Liver (tissue), 9 donors: Measurements from ENCODE around the gene DEFB119. TPM values are rescaled to one million over a fixed set of nuclear protein-coding genes. Genes with fewer than 3 reads are reported as not detected.

ENCODE experiments used
- DNase-seq: peaks from one replicate; pipeline ENCODE4 v3.0.0-alpha.2; 2017; ENCODE audit warnings: low spot score
- H3K27ac ChIP-seq, 2 donors: one replicate each; pipeline ENCODE4 v1.7.0; 2013; ENCODE audit warnings: inconsistent platforms in 2 of 2, low read length in 2 of 2, control low read depth in 1 of 2, low read depth in 1 of 2, mild to moderate bottlenecking in 1 of 2
- H3K27me3 ChIP-seq, 4 donors: one replicate each; pipeline versions ENCODE4 v1.6.1 to v1.7.0; 2013; ENCODE audit warnings: low read length in 3 of 4, inconsistent platforms in 1 of 4, mild to moderate bottlenecking in 1 of 4, moderate library complexity in 1 of 4; ENCODE audit not compliant: control insufficient read depth in 4 of 4, insufficient read depth in 4 of 4
- H3K36me3 ChIP-seq, 4 donors: one replicate each; pipeline versions ENCODE4 v1.6.1 to v1.7.0; 2013; ENCODE audit warnings: low read length in 3 of 4, mild to moderate bottlenecking in 3 of 4, low read depth in 1 of 4, moderate library complexity in 1 of 4; ENCODE audit not compliant: control insufficient read depth in 4 of 4, insufficient read depth in 3 of 4
- H3K4me1 ChIP-seq, 4 donors: one replicate each; pipeline versions ENCODE4 v1.6.1 to v1.7.0; 2013; ENCODE audit warnings: low read length in 3 of 4, mild to moderate bottlenecking in 3 of 4, moderate library complexity in 1 of 4; ENCODE audit not compliant: control insufficient read depth in 4 of 4, insufficient read depth in 4 of 4
- H3K4me3 ChIP-seq, 3 donors: one replicate each; pipeline versions ENCODE4 v1.6.1 to v1.7.0; 2013; ENCODE audit warnings: low read length in 3 of 3, control low read depth in 1 of 3, low read depth in 1 of 3, mild to moderate bottlenecking in 1 of 3
- H3K9ac ChIP-seq, 2 donors: one replicate each; pipeline ENCODE4 v1.7.0; 2013; ENCODE audit warnings: low read length in 2 of 2, mild to moderate bottlenecking in 2 of 2, moderate library complexity in 2 of 2, control low read depth in 1 of 2, low read depth in 1 of 2
- H3K9me3 ChIP-seq, 4 donors: one replicate each; pipeline versions ENCODE4 v1.6.1 to v1.7.0; 2013; ENCODE audit warnings: low read length in 3 of 4; ENCODE audit not compliant: control insufficient read depth in 4 of 4
- CTCF ChIP-seq: fragments of 150-350 bp; IDR thresholded peaks from 2 replicates; pipeline ENCODE4 v1.5.1; 2017; ENCODE audit warnings: improper control_type of control experiment, low read depth, low read length; ENCODE audit not compliant: missing input control
- EGR1 ChIP-seq, 2 donors: IDR thresholded peaks; 2 replicates each; pipeline ENCODE4 v1.6.1; 2016 to 2018; ENCODE audit warnings: antibody characterized with exemption in 2 of 2, low read depth in 2 of 2
- FOXA1 ChIP-seq: IDR thresholded peaks from 2 replicates; pipeline ENCODE4 v1.6.1; 2016; ENCODE audit warnings: antibody characterized with exemption
- FOXA2 ChIP-seq: IDR thresholded peaks from 2 replicates; pipeline ENCODE4 v1.6.1; 2016; ENCODE audit warnings: antibody characterized with exemption
- GABPA ChIP-seq, 2 donors: IDR thresholded peaks in 1 of 2; conservative IDR thresholded peaks in 1 of 2; 2 replicates each; pipeline ENCODE4 v1.6.1; 2016; ENCODE audit warnings: antibody characterized with exemption in 2 of 2, mild to moderate bottlenecking in 1 of 2, moderate library complexity in 1 of 2
- HNF4A ChIP-seq, 2 donors: conservative IDR thresholded peaks; 2 replicates each; pipeline ENCODE4 v1.6.1; 2016; ENCODE audit warnings: antibody characterized with exemption in 2 of 2, mild to moderate bottlenecking in 2 of 2
- JUND ChIP-seq, 2 donors: IDR thresholded peaks; 2 replicates each; pipeline ENCODE4 v1.6.1; 2016; ENCODE audit warnings: antibody characterized with exemption in 2 of 2
- MAX ChIP-seq: IDR thresholded peaks from 2 replicates; pipeline ENCODE4 v1.6.1; 2016; ENCODE audit warnings: antibody characterized with exemption
- NR2F2 ChIP-seq: IDR thresholded peaks from 2 replicates; pipeline ENCODE4 v1.6.1; 2016; ENCODE audit warnings: antibody characterized with exemption
- RAD21 ChIP-seq, 2 donors: IDR thresholded peaks; 2 replicates each; pipeline ENCODE4 v1.6.1; 2016; ENCODE audit warnings: antibody characterized with exemption in 2 of 2, mild to moderate bottlenecking in 2 of 2
- REST ChIP-seq: IDR thresholded peaks from 2 replicates; pipeline ENCODE4 v1.6.1; 2016; ENCODE audit warnings: antibody characterized with exemption, mild to moderate bottlenecking
- RXRA ChIP-seq, 2 donors: IDR thresholded peaks; 2 replicates each; pipeline ENCODE4 v1.6.1; 2017 to 2018; ENCODE audit warnings: antibody characterized with exemption in 2 of 2, mild to moderate bottlenecking in 1 of 2
- SP1 ChIP-seq: IDR thresholded peaks from 2 replicates; pipeline ENCODE4 v1.6.1; 2018; ENCODE audit warnings: antibody characterized with exemption, mild to moderate bottlenecking
- ZBTB33 ChIP-seq: IDR thresholded peaks from 2 replicates; pipeline ENCODE4 v1.6.1; 2016; ENCODE audit warnings: antibody characterized with exemption
- WGBS: extraction: QIAGEN DNeasy Blood & Tissue Kit; methylation state at CpG from one replicate; pipeline ENCODE4 v1.1.7; 2013; 5-methylcytosine and 5-hydroxymethylcytosine counted together
- polyA plus RNA-seq, 2 donors: library from polyadenylated mRNA; stranded (reverse) in 1 of 2; unstranded in 1 of 2; fragments of 200-250 nt in 1 of 2; fragments of >200 nt in 1 of 2; fragmentation: Nextera tagmentation in 1 of 2; extraction: Ambion mirVana in 1 of 2; gene quantifications; one replicate each; pipeline versions ENCODE4 v1.2.1 to v1.2.3, GENCODE V29; 2013 to 2015
- total RNA-seq, 2 donors: library from RNA; depleted of rRNA; stranded (reverse); fragments of >200 nt; gene quantifications; one replicate each; pipeline ENCODE4 v1.2.3, GENCODE V29; 2014
- donor health status: healthy.
- donor health status: healthy.
- donor health status: healthy.
- donor health status: healthy.
- donor health status: healthy.

DEFB119 gene
- total and polyA plus RNA-seq, 4 donors, result not detected

- H3K36me3 ChIP-seq, result no peaks in the 10 kb centered on the region
- H3K27me3 ChIP-seq, result peaks cover 0 to 6% (median 0%) of the 10 kb centered on the region in 4 donors
- TF ChIP-seq SP1 (no peak), FOXA2 (no peak), MAX (no peak)
- no peak overlapping the region for H3K4me3 ChIP-seq
- H3K9ac ChIP-seq, result no peak overlapping the region
- 50% methylated on average over 1 of the region's 1 CpG for WGBS
- peaks cover 0 to 3% (median 0%) of the 10 kb centered on the region in 4 donors for H3K9me3 ChIP-seq
- H3K4me1 ChIP-seq, result no peaks in the 10 kb centered on the region
- no peak overlapping the region for H3K27ac ChIP-seq
- DNase-seq, result no peak
Measured at GRCh38 chr20:31355981-31356380, 34.4 kb downstream of the DEFB119 start.

GRCh38 chr20:31341470-31341869 is 48.9 kb downstream of the DEFB119 start:
- Histone ChIP-seq H3K9ac (no peak overlapping the region), H3K9me3 (peaks cover 0 to 3% (median 0%) of the 10 kb centered on the region in 4 donors), H3K27me3 (peaks cover 0 to 3% (median 0%) of the 10 kb centered on the region in 4 donors), H3K4me3 (no peak overlapping the region), H3K4me1 (no peaks in the 10 kb centered on the region), H3K27ac (no peak overlapping the region), H3K36me3 (no peaks in the 10 kb centered on the region)
- no peak for DNase-seq
- TF ChIP-seq MAX (no peak), JUND (IDR thresholded peaks at IDR 0.05) (no peak), NR2F2 (no peak), RXRA (IDR thresholded peaks at IDR 0.05) (no peak), ZBTB33 (no peak), HNF4A (conservative IDR thresholded peaks at IDR 0.05) (no peak), GABPA (IDR thresholded peaks at IDR 0.05 in 1 of 2, conservative IDR thresholded peaks at IDR 0.05 in 1 of 2) (no peak), FOXA2 (no peak), EGR1 (IDR thresholded peaks at IDR 0.05; ENCODE audit: low read depth in 2 of 2) (no peak), FOXA1 (no peak), CTCF (no peak), RAD21 (IDR thresholded peaks at IDR 0.05) (no peak), REST (no peak)
